HK-2 (cell line): ENCODE data around the gene NUFIP2.
"Not testable (repeated sequence)": the region's sequence is repeated elsewhere in the genome, so short reads cannot be mapped to it uniquely, and the experiment has no call there.

ENCODE experiments used
- DNase-seq: peaks from one replicate; pipeline ENCODE4 v3.0.0-alpha.2; 2018; ENCODE audit not compliant: unreplicated experiment

Gene NUFIP2, protein sequence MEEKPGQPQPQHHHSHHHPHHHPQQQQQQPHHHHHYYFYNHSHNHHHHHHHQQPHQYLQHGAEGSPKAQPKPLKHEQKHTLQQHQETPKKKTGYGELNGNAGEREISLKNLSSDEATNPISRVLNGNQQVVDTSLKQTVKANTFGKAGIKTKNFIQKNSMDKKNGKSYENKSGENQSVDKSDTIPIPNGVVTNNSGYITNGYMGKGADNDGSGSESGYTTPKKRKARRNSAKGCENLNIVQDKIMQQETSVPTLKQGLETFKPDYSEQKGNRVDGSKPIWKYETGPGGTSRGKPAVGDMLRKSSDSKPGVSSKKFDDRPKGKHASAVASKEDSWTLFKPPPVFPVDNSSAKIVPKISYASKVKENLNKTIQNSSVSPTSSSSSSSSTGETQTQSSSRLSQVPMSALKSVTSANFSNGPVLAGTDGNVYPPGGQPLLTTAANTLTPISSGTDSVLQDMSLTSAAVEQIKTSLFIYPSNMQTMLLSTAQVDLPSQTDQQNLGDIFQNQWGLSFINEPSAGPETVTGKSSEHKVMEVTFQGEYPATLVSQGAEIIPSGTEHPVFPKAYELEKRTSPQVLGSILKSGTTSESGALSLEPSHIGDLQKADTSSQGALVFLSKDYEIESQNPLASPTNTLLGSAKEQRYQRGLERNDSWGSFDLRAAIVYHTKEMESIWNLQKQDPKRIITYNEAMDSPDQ

GRCh38 chr17:29293890-29294579 lies at the start of gene NUFIP2:
Gene NUFIP2 (minus strand): TSS chr17:29294148. CDS start chr17:29294059, 89 bp downstream.
- peak; percentile 99 for DNase-seq

DNA sequence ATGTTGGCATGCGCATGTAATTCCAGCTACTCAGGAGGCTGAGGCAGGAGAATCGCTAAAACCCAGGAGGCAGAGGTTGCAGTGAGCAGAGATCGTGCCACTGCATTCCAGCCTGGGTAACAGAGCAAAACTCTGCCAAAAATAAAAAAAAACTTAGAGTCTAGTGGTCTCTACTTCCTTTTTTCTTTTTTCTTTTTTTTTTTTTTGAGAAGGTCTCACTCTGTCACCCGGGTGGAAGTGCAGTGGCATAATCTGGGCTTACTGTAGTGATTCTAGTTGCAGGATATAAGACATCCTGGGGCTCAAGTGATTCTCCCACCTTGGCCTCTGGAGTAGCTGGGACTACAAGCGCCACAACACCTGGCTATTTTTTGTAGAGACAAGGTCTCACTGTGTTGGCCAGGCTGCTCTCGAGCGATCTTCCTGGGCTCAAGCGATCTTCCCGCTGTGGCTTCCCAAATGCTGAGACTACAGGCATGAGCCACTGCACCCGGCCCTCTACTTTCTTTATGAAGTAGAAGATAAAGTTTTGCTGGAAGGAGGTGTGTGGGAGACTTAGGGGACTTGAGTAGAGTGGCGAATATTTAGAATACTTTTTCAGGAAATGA lies 48.3 kb upstream of the NUFIP2 start:
- no peak for DNase-seq

DNA sequence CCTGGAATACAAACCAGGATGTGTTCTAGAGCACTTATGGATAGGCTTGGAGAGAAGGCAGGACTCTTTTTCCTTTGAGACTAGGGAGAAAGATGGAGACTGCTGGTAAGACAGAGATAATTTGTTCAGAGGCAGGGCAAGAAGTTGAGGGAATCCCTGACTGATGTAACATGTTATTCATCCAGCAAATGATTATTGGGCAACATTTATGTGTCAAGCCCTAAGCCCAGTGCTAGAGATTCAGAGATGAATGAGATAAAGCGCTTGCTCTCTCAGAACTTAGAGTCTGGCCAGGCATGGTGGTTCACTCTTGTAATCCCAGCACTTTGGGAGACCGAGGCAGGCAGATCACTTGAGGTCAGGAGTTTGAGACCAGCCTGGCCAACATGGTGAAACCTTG lies 47.8 kb upstream of the NUFIP2 start:
- no peak for DNase-seq

DNA sequence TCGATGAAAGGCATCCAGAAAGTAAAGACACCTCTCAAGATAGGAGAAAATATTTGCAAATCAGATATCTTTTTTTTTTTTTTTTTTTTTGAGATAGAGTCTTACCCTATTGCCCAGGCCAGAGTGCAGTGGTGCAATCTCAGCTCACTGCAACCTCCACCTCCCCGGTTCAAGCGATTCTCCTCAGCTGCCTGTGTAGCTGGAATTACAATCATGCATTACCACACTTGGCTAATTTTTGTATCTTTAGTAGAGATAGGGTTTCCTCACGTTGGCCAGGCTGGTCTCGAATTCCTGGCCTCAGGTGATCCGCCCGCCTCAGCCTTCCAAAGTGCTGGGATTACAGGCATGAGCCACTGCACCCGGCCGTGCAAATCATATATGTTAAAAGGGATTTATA lies 45.1 kb upstream of the NUFIP2 start:
- DNase-seq = not testable (repeated sequence)

- no peak for DNase-seq
These were observed 37.7 kb upstream of the NUFIP2 start for GRCh38 chr17:29331708-29332085.

DNA sequence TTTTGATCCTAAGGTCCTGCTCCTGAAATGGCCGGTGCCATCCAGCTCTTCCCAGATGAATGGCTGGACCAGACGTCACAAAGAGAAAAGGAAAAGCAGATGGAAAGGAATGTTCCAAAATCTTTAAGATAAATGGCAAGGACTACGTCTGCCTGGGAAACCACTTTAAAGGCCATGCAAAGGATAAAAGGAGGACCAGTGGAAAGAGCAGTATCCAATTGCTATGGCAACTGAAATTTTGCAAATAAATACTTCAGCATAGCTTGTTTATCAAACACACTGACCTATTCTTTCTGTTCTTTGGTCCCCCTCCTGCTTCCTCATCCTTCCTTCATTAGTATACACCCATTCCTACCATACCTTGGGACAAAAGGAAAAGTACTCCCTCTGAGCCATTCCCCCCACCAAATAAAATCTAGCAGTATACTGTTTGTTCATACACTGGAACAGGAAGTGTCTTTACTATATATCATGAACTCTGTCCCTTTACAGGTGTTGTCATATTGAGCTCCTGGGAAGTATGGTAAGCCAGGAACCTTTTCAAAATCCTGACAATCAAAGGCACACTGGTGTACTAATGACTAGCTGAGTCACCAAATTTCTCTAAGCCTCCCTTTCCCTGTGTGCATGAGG lies 37.2 kb upstream of the NUFIP2 start:
- DNase-seq = no peak

DNA sequence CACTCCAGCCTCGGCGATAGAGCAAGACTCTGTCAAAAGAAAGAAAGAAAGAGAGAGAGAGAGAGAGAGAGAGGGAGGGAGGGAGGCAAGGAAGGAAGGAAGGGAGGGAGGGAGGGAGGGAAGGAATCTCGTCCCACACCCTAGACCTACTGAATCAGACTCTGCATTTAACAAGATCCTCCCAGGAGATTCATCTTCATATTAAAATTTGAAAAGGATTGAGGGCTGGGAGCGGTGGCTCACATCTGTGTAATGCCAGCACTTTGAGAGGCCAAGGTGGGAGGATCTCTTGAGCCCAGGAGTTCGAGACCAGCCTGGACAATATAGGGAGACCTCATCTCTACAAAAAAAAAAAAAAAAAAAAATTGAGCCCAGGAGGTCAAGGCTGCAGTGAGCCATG lies 33.5 kb upstream of the NUFIP2 start:
- no peak for DNase-seq

- DNase-seq = no peak
These were observed 32.3 kb upstream of the NUFIP2 start for GRCh38 chr17:29326023-29326813.

DNA sequence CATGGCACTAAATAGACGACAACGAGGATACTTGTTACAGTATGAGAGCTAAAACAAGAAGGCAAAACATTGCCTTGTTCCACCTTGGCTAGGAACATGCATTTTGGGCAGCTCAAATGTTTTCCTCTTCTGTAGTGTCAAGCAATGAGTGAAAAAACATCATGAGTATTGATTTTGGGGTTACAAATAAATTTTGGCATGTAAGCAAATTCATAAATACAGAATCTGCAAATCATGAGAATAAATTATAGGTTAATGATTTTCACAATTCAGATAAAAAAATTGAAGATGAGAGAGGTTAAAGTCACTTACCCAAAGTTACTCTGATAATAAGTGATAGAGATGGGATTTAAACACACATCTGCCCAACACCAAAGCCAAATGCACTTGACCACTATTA lies 28.4 kb upstream of the NUFIP2 start:
- DNase-seq = no peak

GRCh38 chr17:29303386-29303785 lies 9.4 kb upstream of the NUFIP2 start:
- no peak for DNase-seq

DNA sequence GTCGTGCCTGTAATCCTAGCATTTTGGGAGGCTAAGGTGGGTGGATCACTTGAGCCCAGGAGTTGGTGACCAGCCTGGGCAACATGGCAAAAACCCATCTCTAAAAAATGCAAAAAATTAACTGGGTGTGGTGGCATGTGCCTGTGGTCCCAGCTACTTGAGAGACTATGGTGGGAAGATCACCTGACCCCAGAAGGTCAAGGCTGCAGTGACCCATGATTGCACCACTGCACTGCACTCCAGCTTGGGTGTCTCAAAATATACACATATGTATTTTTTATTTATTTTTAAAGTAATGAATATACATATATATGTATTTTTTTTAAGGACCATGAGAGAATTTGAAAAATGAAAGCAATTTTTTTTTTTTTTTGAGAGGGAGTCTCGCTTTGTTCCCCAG lies 5.1 kb upstream of the NUFIP2 start:
- no peak for DNase-seq

- DNase-seq = no peak
These were observed 1.5 kb upstream of the NUFIP2 start for GRCh38 chr17:29295420-29295819.

- DNase-seq = no peak
These were observed 592 bp upstream of the NUFIP2 start for GRCh38 chr17:29294580-29294900.

GRCh38 chr17:29292992-29293889 lies 707 bp downstream of the NUFIP2 start:
- peak; percentile 73 for DNase-seq

DNA sequence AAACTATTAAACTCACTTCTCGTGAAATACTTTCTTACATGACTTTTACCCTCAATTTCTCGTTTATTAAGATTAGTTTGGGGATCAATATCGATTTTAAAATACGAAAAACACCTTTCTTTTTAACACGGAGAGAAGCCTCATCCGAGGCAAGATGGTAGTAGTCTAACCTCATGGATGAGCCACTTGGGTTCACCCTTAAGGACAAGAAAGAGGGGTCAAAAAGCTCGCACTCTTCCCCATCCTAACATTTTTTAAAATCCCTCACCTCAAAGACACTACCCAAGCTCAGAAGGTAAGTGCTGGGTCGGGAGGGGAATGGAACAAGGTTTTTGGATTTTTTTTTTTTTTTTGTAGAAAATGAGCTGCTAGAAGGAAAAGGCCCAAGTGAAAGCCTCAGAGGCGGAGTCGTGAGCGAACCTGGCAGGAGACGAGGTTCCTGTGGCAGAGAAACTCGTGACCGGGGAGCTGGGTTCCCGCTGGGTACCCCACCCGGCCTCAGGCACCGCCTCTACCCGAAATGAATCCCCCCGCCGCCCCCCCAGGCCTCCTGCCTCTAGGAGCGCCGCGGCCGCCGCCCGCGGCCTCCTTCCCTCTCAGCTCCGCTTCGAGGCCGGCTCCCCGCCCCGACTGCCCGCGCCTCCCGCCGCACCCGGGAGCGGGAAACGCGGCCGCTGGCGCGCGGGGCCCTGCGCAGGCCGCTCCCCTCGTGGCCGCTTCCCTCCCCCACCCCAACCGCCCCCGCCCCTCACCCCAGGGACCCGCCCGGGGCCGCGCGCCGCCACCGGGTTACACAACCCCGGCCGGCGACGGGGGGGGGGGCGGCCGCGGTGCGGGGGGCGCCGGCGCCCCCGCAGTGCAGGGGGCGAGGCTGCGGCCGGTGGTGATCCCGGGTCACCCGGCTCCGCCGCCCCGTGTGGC lies 1.6 kb downstream of the NUFIP2 start:
- DNase-seq = peak; percentile 43

GRCh38 chr17:29291163-29291752 lies 2.7 kb downstream of the NUFIP2 start:
- no peak for DNase-seq

DNA sequence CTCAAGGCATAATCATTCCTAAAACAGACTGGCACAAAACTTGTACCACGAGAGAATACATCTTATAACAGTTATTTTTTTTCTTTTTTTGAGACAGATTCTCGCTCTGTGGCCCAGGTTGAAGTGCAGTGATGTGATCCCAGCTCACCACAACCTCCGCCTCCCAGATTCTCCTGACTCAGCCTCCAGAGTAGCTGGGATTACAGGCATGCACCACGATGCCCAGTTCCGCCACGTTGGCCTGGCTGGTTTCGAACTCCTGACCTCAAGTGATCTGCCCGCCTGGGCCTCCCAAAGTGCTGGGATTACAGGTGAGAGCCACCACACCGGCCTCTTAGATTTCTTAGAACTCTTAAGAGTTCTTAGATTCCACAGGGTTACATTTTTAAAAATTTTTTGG lies 4.1 kb downstream of the NUFIP2 start:
- no peak for DNase-seq

- no peak for DNase-seq
These were observed 10.0 kb downstream of the NUFIP2 start for GRCh38 chr17:29283961-29284360.

DNA sequence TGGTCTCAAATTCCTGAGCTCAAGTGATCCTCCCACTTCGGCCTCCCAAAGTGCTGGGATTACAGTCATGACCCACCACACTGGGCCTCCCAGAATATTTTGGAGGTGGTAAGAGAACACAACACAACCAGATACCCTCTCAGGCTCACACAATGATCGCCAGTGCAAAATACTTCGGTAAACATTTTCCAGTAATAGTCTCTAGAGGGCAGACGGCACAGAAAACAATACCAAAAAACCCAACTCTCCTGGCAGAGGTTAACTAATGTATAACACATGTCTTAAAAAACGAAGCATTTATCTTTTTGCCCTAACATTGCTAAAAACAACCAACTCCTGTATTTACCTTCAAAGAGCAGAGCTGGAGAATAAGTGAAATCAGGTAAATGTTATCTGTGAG lies 10.5 kb downstream of the NUFIP2 start:
- no peak for DNase-seq
